Fibroblast of skin of abdomen (primary cell): Measurements from ENCODE around the gene GALNT16.
A peak's percentile ranks its signal among the peaks of the same experiment; 100 is the strongest.
"Not testable (repeated sequence)": the region's sequence is repeated elsewhere in the genome, so short reads cannot be mapped to it uniquely, and the experiment has no call there.

ENCODE experiments used
- DNase-seq: peaks from one replicate; pipeline ENCODE4 v3.0.0-alpha.2; 2013

Gene GALNT16

DNA sequence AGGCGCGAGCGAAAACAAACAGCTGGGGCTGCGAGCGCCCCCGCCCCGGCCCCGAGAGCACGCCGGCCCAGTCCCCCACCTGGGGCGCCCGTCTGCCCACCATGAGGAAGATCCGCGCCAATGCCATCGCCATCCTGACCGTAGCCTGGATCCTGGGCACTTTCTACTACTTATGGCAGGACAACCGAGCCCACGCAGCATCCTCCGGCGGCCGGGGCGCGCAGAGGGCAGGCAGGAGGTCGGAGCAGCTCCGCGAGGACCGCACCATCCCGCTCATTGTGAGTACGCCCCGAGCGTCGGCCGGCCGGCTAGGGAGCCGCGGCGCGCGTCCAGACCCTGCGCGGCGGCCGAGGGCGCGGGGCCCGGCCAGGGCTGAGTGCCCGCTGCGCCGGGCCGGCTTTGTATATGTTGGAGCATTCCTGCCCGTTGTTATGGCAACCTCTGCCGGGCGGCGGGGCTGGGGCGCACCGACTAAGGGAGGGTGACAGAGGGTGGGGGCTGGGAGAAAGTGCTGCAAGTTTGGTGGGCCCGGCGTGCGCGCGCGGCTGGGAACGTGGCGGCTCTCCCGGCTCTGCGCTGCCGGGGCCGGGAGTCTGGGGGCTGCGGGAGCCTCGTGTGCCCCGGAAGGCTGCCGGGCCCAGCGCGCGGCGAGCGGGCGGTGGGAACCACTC lies 367 bp downstream of the GALNT16 start:
- no peak for DNase-seq

DNA sequence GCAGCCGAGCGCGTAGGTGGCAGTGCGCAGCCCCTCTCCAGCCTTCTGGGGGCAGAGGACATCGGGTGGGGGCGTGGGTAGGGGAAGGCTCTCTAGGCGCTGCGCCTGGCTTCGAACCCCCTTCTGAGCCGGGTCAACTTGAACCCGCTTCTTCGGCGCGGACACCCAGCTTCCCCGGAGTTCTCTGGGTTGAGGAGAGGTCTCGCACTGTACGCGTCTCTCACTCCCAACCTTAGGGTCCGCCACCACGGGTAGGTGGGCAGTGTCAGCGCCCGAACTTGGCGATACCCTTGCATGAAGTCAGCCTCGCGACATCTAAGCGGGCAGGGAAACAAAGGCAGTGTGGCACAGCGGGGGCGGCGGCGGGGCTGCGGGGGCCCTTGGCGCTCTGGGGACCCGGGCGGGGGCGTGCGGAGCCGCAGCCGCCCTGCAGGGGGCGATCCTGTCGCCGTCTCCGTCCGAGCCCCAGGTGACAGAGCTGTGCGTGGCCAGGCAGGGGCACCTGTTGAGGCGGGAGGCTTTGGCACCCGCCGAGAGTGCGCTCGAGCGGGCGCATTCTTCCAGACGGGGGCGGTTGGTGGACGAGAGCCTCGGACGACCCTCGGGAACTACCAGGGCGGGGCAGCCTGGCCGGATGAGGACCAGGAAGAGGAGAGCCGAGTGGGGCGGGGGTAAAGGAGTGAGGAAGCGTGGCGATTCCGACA lies 1.1 kb downstream of the GALNT16 start:
- no peak for DNase-seq

GRCh38 chr14:69261761-69262331 lies 1.9 kb downstream of the GALNT16 start:
- no peak for DNase-seq

GRCh38 chr14:69262516-69262915 lies 2.6 kb downstream of the GALNT16 start:
- no peak for DNase-seq

DNA sequence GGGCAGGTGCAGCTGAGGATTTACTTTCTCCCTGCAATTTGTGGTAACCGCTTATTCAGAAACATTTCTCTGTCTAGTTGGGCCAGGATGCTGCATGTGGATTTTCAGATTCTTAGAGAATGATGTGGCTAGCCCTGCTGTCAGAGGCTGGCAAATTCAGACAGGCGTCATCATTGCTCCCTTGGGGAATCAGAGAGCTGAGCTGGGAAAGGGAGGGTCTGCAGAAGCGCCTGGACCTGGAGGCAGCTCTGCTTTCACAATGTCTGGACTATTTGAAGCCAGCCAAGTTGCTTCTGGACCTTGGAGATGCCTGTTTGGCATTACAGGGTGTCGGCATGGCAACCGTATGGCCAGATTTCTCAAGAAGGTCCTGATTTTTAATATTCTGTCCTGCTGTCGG lies 3.4 kb downstream of the GALNT16 start:
- DNase-seq = peak; percentile 98

- DNase-seq = no peak
Observed at GRCh38 chr14:69263771-69264170, 3.8 kb downstream of the GALNT16 start.

DNA sequence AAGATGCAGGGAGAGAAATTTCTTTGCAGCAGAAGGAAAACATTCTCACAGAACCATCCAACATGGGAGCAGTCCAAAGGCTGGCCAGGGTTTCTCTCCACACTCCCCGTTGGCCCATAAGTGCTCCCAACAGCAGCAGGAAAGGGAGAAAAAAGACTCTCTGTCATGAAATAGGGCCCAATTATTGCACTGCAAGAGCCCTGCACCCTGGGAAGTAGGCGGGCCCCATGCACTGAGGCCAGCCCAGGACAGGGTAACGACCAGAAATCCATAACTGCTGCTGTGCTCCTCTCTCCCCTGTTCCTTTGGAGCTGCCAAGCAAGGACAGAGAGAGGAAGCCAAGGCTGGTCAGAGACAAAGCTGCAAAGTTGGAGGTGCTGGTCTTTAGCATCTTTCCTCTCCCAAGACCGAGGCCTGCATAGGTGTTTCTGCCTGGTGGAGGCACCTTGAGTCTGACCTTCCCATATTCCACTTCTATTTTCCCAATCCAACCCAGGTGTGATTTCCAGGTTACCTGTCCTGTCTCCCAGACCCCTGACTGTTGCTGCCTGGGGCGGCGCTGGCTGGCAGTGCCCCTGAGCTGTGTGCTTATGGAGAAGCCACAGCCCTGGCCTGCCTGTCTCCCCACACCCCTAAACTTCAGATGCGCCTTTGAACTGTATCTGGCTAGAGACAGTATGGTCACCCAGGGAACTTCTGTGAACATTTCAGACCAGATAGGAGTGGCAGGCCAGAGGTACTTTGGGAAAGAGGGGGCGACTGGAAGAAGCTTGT lies 6.8 kb downstream of the GALNT16 start:
- no peak for DNase-seq

- DNase-seq = no peak
Observed at GRCh38 chr14:69267492-69267891, 7.5 kb downstream of the GALNT16 start.

DNA sequence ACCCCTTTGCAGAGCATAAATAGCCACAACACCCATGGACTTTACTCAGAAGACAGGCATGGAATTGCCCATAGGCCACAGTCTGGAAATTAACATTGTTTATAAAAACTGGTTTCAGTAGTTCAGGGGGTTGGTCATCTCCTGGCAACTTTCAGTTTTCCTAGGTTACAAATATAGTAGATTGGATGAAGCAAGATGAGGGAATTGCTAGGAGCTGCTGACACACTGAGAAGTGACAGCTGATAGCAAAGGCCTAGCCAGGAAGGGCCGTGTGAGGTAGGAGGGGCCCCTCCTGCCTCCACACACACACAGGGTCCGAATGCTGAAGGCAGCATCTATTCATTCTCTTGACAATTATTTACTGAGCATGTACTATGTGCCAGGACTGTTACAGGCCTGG lies 8.3 kb downstream of the GALNT16 start:
- no peak for DNase-seq

DNA sequence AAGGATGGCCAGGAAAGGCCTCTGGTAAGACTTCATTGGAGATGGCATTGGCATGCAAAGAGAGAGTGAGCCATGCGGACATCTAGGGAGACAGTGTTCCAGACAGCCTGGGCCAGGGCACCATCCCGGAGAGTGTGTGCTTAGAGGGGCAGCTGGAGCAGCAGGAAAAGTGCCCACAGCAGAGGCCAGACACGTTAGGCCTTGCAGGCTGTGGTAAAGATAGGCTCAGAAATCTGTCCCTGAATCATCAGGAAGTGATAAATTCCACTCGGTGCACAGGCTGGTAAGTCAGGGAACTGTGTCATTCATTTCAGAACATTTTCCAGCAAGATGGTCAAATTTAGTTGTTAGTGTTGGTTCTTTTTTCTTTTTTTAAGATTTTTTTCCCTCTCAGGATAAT lies 8.8 kb downstream of the GALNT16 start:
- peak; percentile 55 for DNase-seq

GRCh38 chr14:69269381-69269780 lies 9.4 kb downstream of the GALNT16 start:
- no peak for DNase-seq

GRCh38 chr14:69270097-69270496 lies 10.1 kb downstream of the GALNT16 start:
- no peak for DNase-seq

- DNase-seq = peak; percentile 33
Observed at GRCh38 chr14:69270795-69271708, 11.1 kb downstream of the GALNT16 start.

DNA sequence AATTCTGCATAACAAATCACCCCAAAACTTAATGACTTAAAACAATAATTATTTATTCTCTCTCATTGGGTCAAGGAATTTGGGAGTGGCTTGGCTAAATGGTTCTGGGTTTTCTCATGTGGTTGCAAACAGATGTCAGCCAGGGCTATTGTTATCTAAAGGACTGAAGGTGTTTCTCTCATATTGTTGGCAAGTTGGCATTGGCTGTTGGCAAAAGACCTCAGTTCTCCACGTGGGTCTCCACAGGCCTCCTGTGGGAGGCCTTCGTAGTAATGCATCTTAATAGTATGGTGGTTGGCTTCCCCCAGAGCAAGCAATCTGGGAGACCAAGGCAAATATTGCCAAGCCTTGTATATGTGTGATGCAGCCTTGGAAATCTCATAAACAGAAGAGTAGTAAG lies 14.4 kb downstream of the GALNT16 start:
- no peak for DNase-seq

- DNase-seq = no peak
Observed at GRCh38 chr14:69275331-69275730, 15.4 kb downstream of the GALNT16 start.

GRCh38 chr14:69277356-69277755 lies 17.4 kb downstream of the GALNT16 start:
- DNase-seq = not testable (repeated sequence)

- DNase-seq = no peak
Observed at GRCh38 chr14:69280746-69281291, 20.9 kb downstream of the GALNT16 start.

DNA sequence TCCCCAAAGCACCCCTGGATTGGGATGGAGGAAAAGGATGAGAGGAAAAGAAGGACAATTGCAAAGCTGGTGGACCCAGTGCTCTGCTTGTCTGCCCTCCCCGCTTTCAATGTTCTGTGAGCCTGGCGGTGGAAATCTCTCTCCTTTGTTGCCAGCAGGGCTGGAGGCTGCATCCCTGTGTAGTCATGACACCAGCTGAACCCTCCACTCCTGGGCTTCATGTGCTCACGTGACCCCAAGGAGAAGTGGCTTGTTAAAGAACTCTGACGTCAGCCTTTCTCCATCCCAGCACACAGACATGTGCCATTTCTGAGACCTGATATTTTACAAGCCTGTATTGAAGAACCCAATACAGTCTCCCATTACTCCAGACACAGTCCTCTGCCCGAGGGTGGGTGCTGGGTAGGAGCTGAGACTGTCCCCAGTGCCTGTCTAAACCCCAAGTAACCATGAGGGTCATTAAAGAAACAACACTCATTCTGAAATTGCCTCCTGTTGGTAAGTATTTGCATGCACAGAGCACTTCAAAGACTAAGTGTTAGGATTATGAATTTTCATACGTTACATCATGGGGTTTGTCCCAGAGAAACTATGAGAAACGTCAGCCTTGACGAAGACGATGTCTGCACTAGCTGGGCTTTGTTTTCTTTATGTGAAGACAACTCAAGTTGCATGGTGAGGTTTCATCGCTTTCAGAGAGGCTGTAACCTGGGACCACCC lies 21.7 kb downstream of the GALNT16 start:
- DNase-seq = no peak

- DNase-seq = no peak
Observed at GRCh38 chr14:69282448-69282847, 22.5 kb downstream of the GALNT16 start.

- no peak for DNase-seq
Observed at GRCh38 chr14:69284170-69284569, 24.2 kb downstream of the GALNT16 start.

DNA sequence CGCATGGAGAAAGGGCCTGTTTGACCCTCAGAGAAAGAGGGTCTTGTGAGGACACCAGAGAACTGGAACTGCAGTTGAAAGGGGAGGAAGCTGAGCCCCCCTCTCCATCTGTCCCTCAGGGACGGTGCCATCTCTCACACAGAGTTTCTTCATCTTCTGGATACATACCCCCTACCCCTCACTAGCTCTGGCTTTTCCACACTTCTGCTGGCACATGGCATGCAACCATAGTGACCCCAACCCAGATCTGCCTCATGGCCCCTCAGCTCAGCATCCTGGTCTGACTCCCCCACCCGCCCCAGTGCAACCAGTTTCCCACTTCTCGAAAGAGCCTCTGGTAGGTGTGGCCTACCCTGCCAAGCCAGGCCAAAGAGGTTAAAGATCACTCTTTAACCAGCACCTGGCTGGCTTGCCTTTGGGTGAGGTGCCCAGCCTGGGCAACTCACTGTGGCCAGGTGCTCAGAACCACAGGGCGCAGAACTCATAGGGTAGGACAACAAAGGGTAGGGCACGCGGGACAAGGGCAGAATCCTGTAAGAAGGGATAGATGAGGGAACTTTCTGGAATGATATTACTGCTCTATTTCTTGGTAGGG lies 25.8 kb downstream of the GALNT16 start:
- DNase-seq = no peak
